HFFc6 (cell line): ENCODE measurements around the gene GLIS1. TPM values are rescaled to one million over a fixed set of nuclear protein-coding genes. Genes with fewer than 3 reads are reported as not detected.

Source experiments
- DNase-seq: peaks from one replicate; pipeline ENCODE4 v3.0.0-alpha.2; 2018
- H3K27ac Mint-ChIP-seq: 2 replicates; pipeline ENCODE4 v1.8.0; 2020; ENCODE audit warnings: mild to moderate bottlenecking, mixed read lengths
- H3K27me3 Mint-ChIP-seq: 2 replicates; pipeline ENCODE4 v1.8.0; 2021; ENCODE audit warnings: mild to moderate bottlenecking, moderate library complexity, mixed read lengths; ENCODE audit not compliant: insufficient read depth
- H3K36me3 Mint-ChIP-seq: 2 replicates; pipeline ENCODE4 v1.8.0; 2021; ENCODE audit warnings: low read depth, mixed read lengths
- H3K4me1 Mint-ChIP-seq: 2 replicates; pipeline ENCODE4 v1.8.0; 2020; ENCODE audit warnings: low read depth, mixed read lengths
- H3K4me3 Mint-ChIP-seq: 2 replicates; pipeline ENCODE4 v1.8.0; 2020; ENCODE audit warnings: mild to moderate bottlenecking, moderate library complexity, mixed read lengths
- H3K9me3 Mint-ChIP-seq: 2 replicates; pipeline ENCODE4 v1.8.0; 2020; ENCODE audit warnings: mild to moderate bottlenecking, mixed read lengths
- CTCF ChIP-seq: fragments of 200-600 bp; sonication (generic); IDR thresholded peaks from 2 replicates; pipeline ENCODE4 v1.5.0; 2021; ENCODE audit warnings: antibody characterized with exemption, mild to moderate bottlenecking
- total RNA-seq, 6 experiments: library from RNA; stranded (reverse); fragmentation: NEBNext Ultra II Directional; extraction: Animal tissue kit (Norgen Biotek cat#: 25700); gene quantifications; 2 replicates in 1 of 6; 3 replicates in 5 of 6; pipeline ENCODE4 v1.2.3, GENCODE V29; 2021

Gene GLIS1
- total RNA-seq, 6 experiments from 2014 or later: 1.1 to 1.9 (median 1.2) TPM

- Mint-ChIP-seq H3K4me3 (peak overlapping the region; percentile 84), H3K36me3 (peaks cover 6% of the 10 kb centered on the region), H3K27ac (peak overlapping the region; percentile 97), H3K9me3 (no peaks in the 10 kb centered on the region), H3K27me3 (peaks cover 2% of the 10 kb centered on the region; the same call in 1 of the 2 replicates), H3K4me1 (peaks cover 51% of the 10 kb centered on the region)
- TF ChIP-seq CTCF: no peak
- peak; percentile 6 for DNase-seq
Measured at GRCh38 chr1:53733447-53733931, 5.5 kb downstream of the GLIS1 start.

GRCh38 chr1:53732912-53733317 lies 6.0 kb downstream of the GLIS1 start:
- H3K4me1 Mint-ChIP-seq: peaks cover 51% of the 10 kb centered on the region

GRCh38 chr1:53732409-53732808 lies 6.6 kb downstream of the GLIS1 start:
- Mint-ChIP-seq H3K27me3 (peaks cover 5% of the 10 kb centered on the region; the same call in 1 of the 2 replicates), H3K4me1 (peaks cover 51% of the 10 kb centered on the region), H3K4me3 (peak overlapping the region; percentile 84), H3K9me3 (no peaks in the 10 kb centered on the region; the same call in none of the 2 replicates), H3K36me3 (peaks cover 8% of the 10 kb centered on the region), H3K27ac (peak overlapping the region; percentile 97)
- no peak for DNase-seq
- no peak for TF ChIP-seq CTCF

More at GRCh38 chr1:53732912-53733317, 6.0 kb downstream of the GLIS1 start:
- Mint-ChIP-seq H3K27me3 (peaks cover 5% of the 10 kb centered on the region; the same call in 1 of the 2 replicates), H3K27ac (peak overlapping the region; percentile 97), H3K9me3 (no peaks in the 10 kb centered on the region; the same call in 1 of the 2 replicates), H3K4me3 (peak overlapping the region; percentile 84), H3K36me3 (peaks cover 6% of the 10 kb centered on the region)
- DNase-seq: peak; percentile 93
- no peak for TF ChIP-seq CTCF

- DNase-seq: no peak
- no peak for TF ChIP-seq CTCF
- Mint-ChIP-seq H3K36me3 (peaks cover 12% of the 10 kb centered on the region), H3K4me1 (peaks cover 51% of the 10 kb centered on the region), H3K9me3 (no peaks in the 10 kb centered on the region; the same call in none of the 2 replicates), H3K4me3 (peak overlapping the region; percentile 84; the same call in 1 of the 2 replicates), H3K27me3 (peaks cover 5% of the 10 kb centered on the region; the same call in 1 of the 2 replicates), H3K27ac (peak overlapping the region; percentile 97)
Measured at GRCh38 chr1:53731779-53732305, 7.1 kb downstream of the GLIS1 start.

GRCh38 chr1:53731043-53731600 lies 7.8 kb downstream of the GLIS1 start:
- TF ChIP-seq CTCF: no peak
- no peak overlapping the region for H3K4me3 Mint-ChIP-seq
- H3K27me3 Mint-ChIP-seq: peaks cover 5% of the 10 kb centered on the region
- peaks cover 12% of the 10 kb centered on the region for H3K36me3 Mint-ChIP-seq
- H3K4me1 Mint-ChIP-seq: peaks cover 48% of the 10 kb centered on the region
- H3K9me3 Mint-ChIP-seq: no peaks in the 10 kb centered on the region; the same call in none of the 2 replicates
- DNase-seq: no peak
- H3K27ac Mint-ChIP-seq: no peak overlapping the region
